Liver (tissue), 9 donors: ENCODE data around the gene LMF1. TPM values are rescaled to one million over a fixed set of nuclear protein-coding genes. Genes with fewer than 3 reads are reported as not detected.

Experiments
- DNase-seq: peaks from one replicate; pipeline ENCODE4 v3.0.0-alpha.2; 2017; ENCODE audit warnings: low spot score
- H3K27ac ChIP-seq, 2 donors: one replicate each; pipeline ENCODE4 v1.7.0; 2013; ENCODE audit warnings: inconsistent platforms in 2 of 2, low read length in 2 of 2, control low read depth in 1 of 2, low read depth in 1 of 2, mild to moderate bottlenecking in 1 of 2
- H3K27me3 ChIP-seq, 4 donors: one replicate each; pipeline versions ENCODE4 v1.6.1 to v1.7.0; 2013; ENCODE audit warnings: low read length in 3 of 4, inconsistent platforms in 1 of 4, mild to moderate bottlenecking in 1 of 4, moderate library complexity in 1 of 4; ENCODE audit not compliant: control insufficient read depth in 4 of 4, insufficient read depth in 4 of 4
- H3K36me3 ChIP-seq, 4 donors: one replicate each; pipeline versions ENCODE4 v1.6.1 to v1.7.0; 2013; ENCODE audit warnings: low read length in 3 of 4, mild to moderate bottlenecking in 3 of 4, low read depth in 1 of 4, moderate library complexity in 1 of 4; ENCODE audit not compliant: control insufficient read depth in 4 of 4, insufficient read depth in 3 of 4
- H3K4me1 ChIP-seq, 4 donors: one replicate each; pipeline versions ENCODE4 v1.6.1 to v1.7.0; 2013; ENCODE audit warnings: low read length in 3 of 4, mild to moderate bottlenecking in 3 of 4, moderate library complexity in 1 of 4; ENCODE audit not compliant: control insufficient read depth in 4 of 4, insufficient read depth in 4 of 4
- H3K4me3 ChIP-seq, 3 donors: one replicate each; pipeline versions ENCODE4 v1.6.1 to v1.7.0; 2013; ENCODE audit warnings: low read length in 3 of 3, control low read depth in 1 of 3, low read depth in 1 of 3, mild to moderate bottlenecking in 1 of 3
- H3K9ac ChIP-seq, 2 donors: one replicate each; pipeline ENCODE4 v1.7.0; 2013; ENCODE audit warnings: low read length in 2 of 2, mild to moderate bottlenecking in 2 of 2, moderate library complexity in 2 of 2, control low read depth in 1 of 2, low read depth in 1 of 2
- H3K9me3 ChIP-seq, 4 donors: one replicate each; pipeline versions ENCODE4 v1.6.1 to v1.7.0; 2013; ENCODE audit warnings: low read length in 3 of 4; ENCODE audit not compliant: control insufficient read depth in 4 of 4
- CTCF ChIP-seq: fragments of 150-350 bp; IDR thresholded peaks from 2 replicates; pipeline ENCODE4 v1.5.1; 2017; ENCODE audit warnings: improper control_type of control experiment, low read depth, low read length; ENCODE audit not compliant: missing input control
- EGR1 ChIP-seq, 2 donors: IDR thresholded peaks; 2 replicates each; pipeline ENCODE4 v1.6.1; 2016 to 2018; ENCODE audit warnings: antibody characterized with exemption in 2 of 2, low read depth in 2 of 2
- FOXA1 ChIP-seq: IDR thresholded peaks from 2 replicates; pipeline ENCODE4 v1.6.1; 2016; ENCODE audit warnings: antibody characterized with exemption
- FOXA2 ChIP-seq: IDR thresholded peaks from 2 replicates; pipeline ENCODE4 v1.6.1; 2016; ENCODE audit warnings: antibody characterized with exemption
- GABPA ChIP-seq, 2 donors: IDR thresholded peaks in 1 of 2; conservative IDR thresholded peaks in 1 of 2; 2 replicates each; pipeline ENCODE4 v1.6.1; 2016; ENCODE audit warnings: antibody characterized with exemption in 2 of 2, mild to moderate bottlenecking in 1 of 2, moderate library complexity in 1 of 2
- HNF4A ChIP-seq, 2 donors: conservative IDR thresholded peaks; 2 replicates each; pipeline ENCODE4 v1.6.1; 2016; ENCODE audit warnings: antibody characterized with exemption in 2 of 2, mild to moderate bottlenecking in 2 of 2
- HNF4G ChIP-seq: IDR thresholded peaks from 2 replicates; pipeline ENCODE4 v1.6.1; 2016; ENCODE audit warnings: antibody characterized with exemption
- JUND ChIP-seq, 2 donors: IDR thresholded peaks; 2 replicates each; pipeline ENCODE4 v1.6.1; 2016; ENCODE audit warnings: antibody characterized with exemption in 2 of 2
- MAX ChIP-seq: IDR thresholded peaks from 2 replicates; pipeline ENCODE4 v1.6.1; 2016; ENCODE audit warnings: antibody characterized with exemption
- NR2F2 ChIP-seq: IDR thresholded peaks from 2 replicates; pipeline ENCODE4 v1.6.1; 2016; ENCODE audit warnings: antibody characterized with exemption
- RAD21 ChIP-seq, 2 donors: IDR thresholded peaks; 2 replicates each; pipeline ENCODE4 v1.6.1; 2016; ENCODE audit warnings: antibody characterized with exemption in 2 of 2, mild to moderate bottlenecking in 2 of 2
- RXRA ChIP-seq, 2 donors: IDR thresholded peaks; 2 replicates each; pipeline ENCODE4 v1.6.1; 2017 to 2018; ENCODE audit warnings: antibody characterized with exemption in 2 of 2, mild to moderate bottlenecking in 1 of 2
- SP1 ChIP-seq: IDR thresholded peaks from 2 replicates; pipeline ENCODE4 v1.6.1; 2018; ENCODE audit warnings: antibody characterized with exemption, mild to moderate bottlenecking
- TAF1 ChIP-seq: conservative IDR thresholded peaks from 2 replicates; pipeline ENCODE4 v1.6.1; 2016; ENCODE audit warnings: antibody characterized with exemption, mild to moderate bottlenecking
- YY1 ChIP-seq: IDR thresholded peaks from 2 replicates; pipeline ENCODE4 v1.6.1; 2016; ENCODE audit warnings: antibody characterized with exemption, mild to moderate bottlenecking
- ZBTB33 ChIP-seq: IDR thresholded peaks from 2 replicates; pipeline ENCODE4 v1.6.1; 2016; ENCODE audit warnings: antibody characterized with exemption
- WGBS: extraction: QIAGEN DNeasy Blood & Tissue Kit; methylation state at CpG from one replicate; pipeline ENCODE4 v1.1.7; 2013; 5-methylcytosine and 5-hydroxymethylcytosine counted together
- polyA plus RNA-seq, 2 donors: library from polyadenylated mRNA; stranded (reverse) in 1 of 2; unstranded in 1 of 2; fragments of 200-250 nt in 1 of 2; fragments of >200 nt in 1 of 2; fragmentation: Nextera tagmentation in 1 of 2; extraction: Ambion mirVana in 1 of 2; gene quantifications; one replicate each; pipeline versions ENCODE4 v1.2.1 to v1.2.3, GENCODE V29; 2013 to 2015
- total RNA-seq, 2 donors: library from RNA; depleted of rRNA; stranded (reverse); fragments of >200 nt; gene quantifications; one replicate each; pipeline ENCODE4 v1.2.3, GENCODE V29; 2014
- TF ChIP-seq, protein P1 (sequence below): IDR thresholded peaks from 2 replicates; pipeline ENCODE4 v1.6.1; 2016; ENCODE audit warnings: antibody characterized with exemption, mild to moderate bottlenecking
- TF ChIP-seq, protein P2 (sequence below): IDR thresholded peaks from 2 replicates; pipeline ENCODE4 v1.6.1; 2016; ENCODE audit warnings: antibody characterized with exemption
- donor health status: healthy.
- donor health status: healthy.
- donor health status: healthy.
- donor health status: healthy.
- donor health status: healthy.

The LMF1 gene
- total and polyA plus RNA-seq, 4 donors = 8.8 to 24.3 (median 12.6) TPM

DNA sequence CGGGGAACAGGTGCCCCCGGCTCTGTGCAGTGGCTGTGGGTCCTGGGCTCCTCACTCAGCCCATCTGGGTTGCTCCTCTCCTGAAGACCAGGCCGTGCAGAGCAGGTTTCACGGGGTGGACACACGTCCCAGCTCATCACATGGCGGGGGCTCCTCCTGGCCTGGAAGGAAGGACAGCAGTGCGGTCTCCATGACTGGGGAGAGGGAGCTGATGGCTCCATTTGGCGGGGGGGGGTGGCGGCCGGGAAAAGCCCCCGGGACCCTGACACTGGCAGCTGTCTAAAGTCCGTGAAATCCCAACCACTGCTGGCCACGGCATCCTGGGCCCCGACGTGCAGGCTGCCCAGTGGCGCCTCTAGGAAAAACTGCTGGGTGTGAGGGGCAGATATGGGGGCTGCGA is 29.8 kb upstream of the LMF1 start (continued):
- TF ChIP-seq, protein P1, sequence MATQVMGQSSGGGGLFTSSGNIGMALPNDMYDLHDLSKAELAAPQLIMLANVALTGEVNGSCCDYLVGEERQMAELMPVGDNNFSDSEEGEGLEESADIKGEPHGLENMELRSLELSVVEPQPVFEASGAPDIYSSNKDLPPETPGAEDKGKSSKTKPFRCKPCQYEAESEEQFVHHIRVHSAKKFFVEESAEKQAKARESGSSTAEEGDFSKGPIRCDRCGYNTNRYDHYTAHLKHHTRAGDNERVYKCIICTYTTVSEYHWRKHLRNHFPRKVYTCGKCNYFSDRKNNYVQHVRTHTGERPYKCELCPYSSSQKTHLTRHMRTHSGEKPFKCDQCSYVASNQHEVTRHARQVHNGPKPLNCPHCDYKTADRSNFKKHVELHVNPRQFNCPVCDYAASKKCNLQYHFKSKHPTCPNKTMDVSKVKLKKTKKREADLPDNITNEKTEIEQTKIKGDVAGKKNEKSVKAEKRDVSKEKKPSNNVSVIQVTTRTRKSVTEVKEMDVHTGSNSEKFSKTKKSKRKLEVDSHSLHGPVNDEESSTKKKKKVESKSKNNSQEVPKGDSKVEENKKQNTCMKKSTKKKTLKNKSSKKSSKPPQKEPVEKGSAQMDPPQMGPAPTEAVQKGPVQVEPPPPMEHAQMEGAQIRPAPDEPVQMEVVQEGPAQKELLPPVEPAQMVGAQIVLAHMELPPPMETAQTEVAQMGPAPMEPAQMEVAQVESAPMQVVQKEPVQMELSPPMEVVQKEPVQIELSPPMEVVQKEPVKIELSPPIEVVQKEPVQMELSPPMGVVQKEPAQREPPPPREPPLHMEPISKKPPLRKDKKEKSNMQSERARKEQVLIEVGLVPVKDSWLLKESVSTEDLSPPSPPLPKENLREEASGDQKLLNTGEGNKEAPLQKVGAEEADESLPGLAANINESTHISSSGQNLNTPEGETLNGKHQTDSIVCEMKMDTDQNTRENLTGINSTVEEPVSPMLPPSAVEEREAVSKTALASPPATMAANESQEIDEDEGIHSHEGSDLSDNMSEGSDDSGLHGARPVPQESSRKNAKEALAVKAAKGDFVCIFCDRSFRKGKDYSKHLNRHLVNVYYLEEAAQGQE = no peak
- TF ChIP-seq EGR1 (IDR thresholded peaks at IDR 0.05; ENCODE audit: low read depth in 2 of 2) (no peak), HNF4A (conservative IDR thresholded peaks at IDR 0.05) (no peak), FOXA1 (no peak)

- TF ChIP-seq, protein P1 = no peak
- TF ChIP-seq NR2F2 = no peak
- TF ChIP-seq GABPA (IDR thresholded peaks at IDR 0.05 in 1 of 2, conservative IDR thresholded peaks at IDR 0.05 in 1 of 2) = no peak
- TF ChIP-seq RAD21 (IDR thresholded peaks at IDR 0.05) = no peak
- no peak for TF ChIP-seq RXRA (IDR thresholded peaks at IDR 0.05)
- TF ChIP-seq SP1 = no peak
- TF ChIP-seq FOXA1 = no peak
- TF ChIP-seq, protein P2, sequence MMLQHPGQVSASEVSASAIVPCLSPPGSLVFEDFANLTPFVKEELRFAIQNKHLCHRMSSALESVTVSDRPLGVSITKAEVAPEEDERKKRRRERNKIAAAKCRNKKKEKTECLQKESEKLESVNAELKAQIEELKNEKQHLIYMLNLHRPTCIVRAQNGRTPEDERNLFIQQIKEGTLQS = no peak
- no peak for TF ChIP-seq MAX
- TF ChIP-seq CTCF = no peak
- no peak for TF ChIP-seq JUND (IDR thresholded peaks at IDR 0.05)
- no peak for TF ChIP-seq EGR1 (IDR thresholded peaks at IDR 0.05; ENCODE audit: low read depth in 2 of 2)
- no peak for TF ChIP-seq HNF4A (conservative IDR thresholded peaks at IDR 0.05)
- TF ChIP-seq YY1 = no peak
- no peak for TF ChIP-seq HNF4G
- TF ChIP-seq ZBTB33 = no peak
- TF ChIP-seq FOXA2 = no peak
- TF ChIP-seq TAF1 = no peak
- H3K27me3 ChIP-seq = peaks cover 0 to 2% (median 0%) of the 10 kb centered on the region in 4 donors
- DNase-seq = no peak
- H3K27ac ChIP-seq = no peak overlapping the region
- no peak overlapping the region for H3K4me3 ChIP-seq
- H3K36me3 ChIP-seq = no peaks in the 10 kb centered on the region
- no peaks in the 10 kb centered on the region for H3K4me1 ChIP-seq
- no peak overlapping the region for H3K9ac ChIP-seq
- peaks cover 0 to 8% (median 2%) of the 10 kb centered on the region in 4 donors for H3K9me3 ChIP-seq
- WGBS = 82% methylated on average over 11 of the region's 11 CpGs
Observed at GRCh38 chr16:999677-1000076, 28.9 kb upstream of the LMF1 start.
